ENCODE results near the gene BRINP3.

BRINP3 gene

GRCh38 chr1:190413142-190413541, 64.5 kb downstream of the BRINP3 start:
- Histone ChIP-seq H3K9me3 (ENCODE audit: low read length) (no peaks in the 10 kb centered on the region), H3K79me2 (ENCODE audit: insufficient read depth, low read length) (no peaks in the 10 kb centered on the region), H3K4me2 (ENCODE audit: low read length) (no peak overlapping the region), H4K20me1 (ENCODE audit: insufficient read depth, low read length) (no peaks in the 10 kb centered on the region), H3K4me1 (ENCODE audit: insufficient read depth, low read length, severe bottlenecking) (no peaks in the 10 kb centered on the region), H3K9me2 (ENCODE audit: low read depth, low read length) (no peaks in the 10 kb centered on the region), H3K27ac (ENCODE audit: low read depth, low read length, poor library complexity, severe bottlenecking) (no peak overlapping the region), H3F3A (ENCODE audit: insufficient read depth, low read length) (no peaks in the 10 kb centered on the region), H3K36me3 (ENCODE audit: insufficient read depth, low read length) (no peaks in the 10 kb centered on the region), H3K4me3 (ENCODE audit: low read depth, low read length, poor library complexity, severe bottlenecking) (no peak overlapping the region), H2AFZ (ENCODE audit: low read length) (no peak overlapping the region), H3K9ac (ENCODE audit: low read length) (no peak overlapping the region), H3K27me3 (ENCODE audit: insufficient read depth, low read length) (no peaks in the 10 kb centered on the region)
- TF ChIP-seq EZH2 (IDR thresholded peaks at IDR 0.05; ENCODE audit: borderline replicate concordance, low read length) = no peak
- TF ChIP-seq CTCF (IDR thresholded peaks at IDR 0.05; ENCODE audit: low read length) = no peak

- TF ChIP-seq CTCF (IDR thresholded peaks at IDR 0.05; ENCODE audit: low read length) (no peak), EZH2 (IDR thresholded peaks at IDR 0.05; ENCODE audit: borderline replicate concordance, low read length) (no peak)
- Histone ChIP-seq H3K9me2 (ENCODE audit: low read depth, low read length) (no peaks in the 10 kb centered on the region), H3K79me2 (ENCODE audit: insufficient read depth, low read length) (no peaks in the 10 kb centered on the region), H3F3A (ENCODE audit: insufficient read depth, low read length) (no peaks in the 10 kb centered on the region), H3K4me3 (ENCODE audit: low read depth, low read length, poor library complexity, severe bottlenecking) (no peak overlapping the region), H3K9me3 (ENCODE audit: low read length) (no peaks in the 10 kb centered on the region), H3K27ac (ENCODE audit: low read depth, low read length, poor library complexity, severe bottlenecking) (no peak overlapping the region), H3K27me3 (ENCODE audit: insufficient read depth, low read length) (no peaks in the 10 kb centered on the region), H3K36me3 (ENCODE audit: insufficient read depth, low read length) (no peaks in the 10 kb centered on the region), H4K20me1 (ENCODE audit: insufficient read depth, low read length) (no peaks in the 10 kb centered on the region), H2AFZ (ENCODE audit: low read length) (no peak overlapping the region), H3K4me2 (ENCODE audit: low read length) (no peak overlapping the region), H3K9ac (ENCODE audit: low read length) (no peak overlapping the region), H3K4me1 (ENCODE audit: insufficient read depth, low read length, severe bottlenecking) (no peaks in the 10 kb centered on the region)
Observed at GRCh38 chr1:190403402-190403801, 74.3 kb downstream of the BRINP3 start.

GRCh38 chr1:190399233-190399632, 78.4 kb downstream of the BRINP3 start:
- TF ChIP-seq EZH2 (IDR thresholded peaks at IDR 0.05; ENCODE audit: borderline replicate concordance, low read length) (no peak), CTCF (IDR thresholded peaks at IDR 0.05; ENCODE audit: low read length) (no peak)
- no peaks in the 10 kb centered on the region for H3K79me2 ChIP-seq (ENCODE audit: insufficient read depth, low read length)

More at GRCh38 chr1:190399233-190399632, 78.4 kb downstream of the BRINP3 start:
- Histone ChIP-seq H3K9me2 (ENCODE audit: low read depth, low read length) (no peaks in the 10 kb centered on the region), H3K4me1 (ENCODE audit: insufficient read depth, low read length, severe bottlenecking) (no peaks in the 10 kb centered on the region), H3K27me3 (ENCODE audit: insufficient read depth, low read length) (no peaks in the 10 kb centered on the region), H2AFZ (ENCODE audit: low read length) (no peak overlapping the region), H3K4me3 (ENCODE audit: low read depth, low read length, poor library complexity, severe bottlenecking) (no peak overlapping the region), H4K20me1 (ENCODE audit: insufficient read depth, low read length) (no peaks in the 10 kb centered on the region), H3F3A (ENCODE audit: insufficient read depth, low read length) (no peaks in the 10 kb centered on the region), H3K9ac (ENCODE audit: low read length) (no peak overlapping the region), H3K27ac (ENCODE audit: low read depth, low read length, poor library complexity, severe bottlenecking) (no peak overlapping the region), H3K36me3 (ENCODE audit: insufficient read depth, low read length) (no peaks in the 10 kb centered on the region), H3K9me3 (ENCODE audit: low read length) (no peaks in the 10 kb centered on the region), H3K4me2 (ENCODE audit: low read length) (no peak overlapping the region)
